HG03558 (cell line): ENCODE data around the gene TNS1.

Experiments
- ATAC-seq: cut with Tn5 transposase; IDR thresholded peaks from one replicate; pipeline ENCODE4 v1.9.1; 2021; ENCODE audit warnings: moderate number of reproducible peaks; ENCODE audit not compliant: unreplicated experiment; ENCODE audit errors: extremely low read depth

TNS1 gene

DNA sequence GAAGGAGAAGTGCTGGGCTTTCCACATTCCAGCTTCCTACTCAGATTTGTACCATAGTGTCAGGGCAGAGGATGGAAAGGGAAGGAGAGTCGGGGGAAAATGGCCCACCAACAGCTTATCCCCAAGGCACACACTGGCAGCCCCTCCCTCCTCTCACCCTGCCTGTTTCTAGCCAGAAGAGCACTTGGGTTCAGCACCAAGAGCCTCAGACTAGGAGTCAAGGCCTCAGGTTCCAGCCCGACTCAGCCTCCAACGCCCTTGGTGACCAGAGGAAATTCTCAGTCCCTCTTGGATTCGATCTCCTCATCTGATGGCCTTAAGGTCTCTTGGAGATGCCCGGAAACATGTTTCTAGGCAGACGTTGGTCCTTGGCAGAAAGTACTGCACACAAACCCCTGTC, 53.9 kb downstream of the TNS1 start:
- no peak for ATAC-seq

DNA sequence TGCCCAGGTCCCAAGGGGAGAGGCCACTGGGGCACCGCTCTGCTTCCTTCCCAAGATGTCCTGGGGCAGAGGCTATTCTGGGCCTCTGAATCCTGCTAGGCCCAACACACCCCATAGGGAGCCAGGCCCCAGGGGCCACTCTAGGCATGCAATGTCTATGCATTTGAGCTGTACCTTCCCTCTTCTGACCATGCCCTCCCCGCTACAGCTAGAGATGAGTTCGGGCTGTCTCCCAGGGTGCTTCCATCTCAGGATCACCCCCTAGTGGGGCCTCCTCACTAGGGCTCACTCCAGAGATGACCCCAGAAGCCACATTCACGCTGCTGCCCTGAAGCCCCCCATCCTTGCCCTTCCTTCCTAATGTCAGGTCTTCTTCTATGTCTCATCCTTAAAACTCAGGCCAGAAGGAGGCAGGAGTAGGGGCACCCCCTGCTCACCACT, 54.4 kb downstream of the TNS1 start:
- ATAC-seq: no peak

DNA sequence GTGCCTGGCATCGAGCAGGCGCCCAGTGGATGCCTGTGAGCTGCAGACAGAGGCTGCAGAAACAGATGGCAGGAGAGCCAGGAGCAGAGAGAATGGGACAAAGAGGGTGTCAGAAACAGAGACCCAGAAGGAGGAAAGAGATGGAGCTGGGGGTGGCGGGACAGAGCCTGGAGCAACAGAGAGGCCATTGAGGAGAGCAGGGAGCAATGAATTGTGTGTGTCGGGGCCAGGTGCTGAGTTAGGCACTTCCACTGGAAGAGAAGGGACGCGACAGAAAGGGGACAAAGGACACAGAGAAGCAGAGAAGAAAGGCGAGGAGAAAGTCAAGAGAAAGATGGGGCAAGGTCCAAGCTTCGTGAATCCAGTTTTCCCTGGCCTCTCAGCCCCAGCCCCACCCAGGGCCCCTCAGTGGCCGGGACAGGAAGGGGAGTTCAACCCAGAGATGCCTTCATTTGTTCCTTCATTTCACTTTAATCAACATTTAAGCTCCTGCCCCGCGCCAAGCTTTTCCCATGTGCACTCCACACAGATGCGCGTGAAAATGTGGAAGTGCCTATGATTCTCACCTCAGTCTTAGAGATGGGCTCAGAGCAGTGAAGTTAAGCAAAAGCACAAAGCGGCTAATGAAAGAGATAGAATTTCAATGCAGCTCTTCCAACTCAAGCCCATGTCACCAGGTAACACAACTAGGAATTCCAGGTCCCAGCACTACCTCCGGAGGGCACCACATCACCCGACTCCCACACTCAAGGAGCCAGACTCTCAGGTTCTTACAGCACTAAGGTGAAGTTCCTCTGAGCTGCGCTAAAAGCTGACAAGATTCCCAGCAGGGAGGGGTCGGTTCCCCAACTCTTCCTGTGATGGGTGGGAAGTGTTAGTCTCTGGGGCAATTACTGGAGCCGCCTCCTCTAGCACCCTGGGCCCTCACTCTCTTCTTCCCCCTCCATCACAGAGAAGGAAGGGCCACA, 55.1 kb downstream of the TNS1 start:
- ATAC-seq: no peak

DNA sequence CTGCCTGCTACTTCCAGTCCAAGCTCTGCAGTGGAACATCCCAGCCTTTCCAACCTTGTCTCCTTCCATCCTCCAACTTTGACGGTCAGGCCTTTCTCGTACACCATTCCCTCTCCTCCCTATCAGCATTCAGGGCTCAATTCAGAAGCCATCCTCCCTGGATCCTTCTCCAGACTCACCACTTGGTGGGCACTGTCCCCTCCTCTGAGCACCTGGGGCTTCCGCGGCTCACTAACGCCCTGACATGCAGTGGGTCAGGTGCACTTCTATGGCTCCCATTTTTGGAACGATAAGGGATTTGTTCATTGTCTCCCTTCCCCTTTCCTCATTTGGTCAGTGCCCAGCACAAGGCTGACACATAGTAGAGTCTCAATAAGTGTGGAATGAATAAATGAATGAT, 56.7 kb downstream of the TNS1 start:
- ATAC-seq: no peak

DNA sequence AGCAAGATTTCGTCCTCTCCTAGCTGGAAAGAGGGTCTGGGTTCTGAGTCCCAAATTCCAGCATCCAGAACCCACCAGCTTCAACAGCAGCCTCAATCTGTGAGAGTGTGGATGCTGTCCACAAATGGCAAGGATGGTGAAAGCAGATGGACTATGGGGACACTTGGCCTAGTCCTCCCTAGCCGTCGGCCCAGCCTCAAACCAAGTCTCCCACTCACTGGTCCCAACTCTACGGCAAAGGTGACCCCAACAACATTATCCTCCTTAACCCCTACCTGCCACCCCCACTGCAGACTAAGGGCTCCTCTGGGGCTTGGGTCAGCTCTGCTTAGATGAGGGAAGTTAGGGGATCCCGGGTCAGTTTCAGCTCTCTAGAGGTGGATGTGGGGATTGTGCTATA, 57.3 kb downstream of the TNS1 start:
- no peak for ATAC-seq

DNA sequence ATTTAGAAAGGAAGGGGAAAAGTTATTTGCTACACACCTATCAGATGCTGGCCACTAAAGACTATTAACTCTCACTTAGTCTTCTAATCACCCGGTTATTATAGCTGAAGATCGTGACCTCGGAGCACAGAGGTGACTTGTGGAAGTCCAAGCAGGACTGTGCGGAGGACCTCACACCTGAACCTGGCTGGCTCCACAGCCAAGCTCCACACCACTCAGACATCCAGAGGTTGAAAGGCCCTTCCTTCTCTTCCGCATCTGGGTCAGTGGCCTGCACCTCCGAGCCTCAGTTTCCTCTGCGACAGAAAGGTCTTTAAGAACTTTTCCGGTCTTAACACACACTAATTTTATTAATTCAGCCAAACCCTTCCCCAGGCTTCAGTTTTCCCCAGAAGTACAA, 57.9 kb downstream of the TNS1 start:
- no peak for ATAC-seq

DNA sequence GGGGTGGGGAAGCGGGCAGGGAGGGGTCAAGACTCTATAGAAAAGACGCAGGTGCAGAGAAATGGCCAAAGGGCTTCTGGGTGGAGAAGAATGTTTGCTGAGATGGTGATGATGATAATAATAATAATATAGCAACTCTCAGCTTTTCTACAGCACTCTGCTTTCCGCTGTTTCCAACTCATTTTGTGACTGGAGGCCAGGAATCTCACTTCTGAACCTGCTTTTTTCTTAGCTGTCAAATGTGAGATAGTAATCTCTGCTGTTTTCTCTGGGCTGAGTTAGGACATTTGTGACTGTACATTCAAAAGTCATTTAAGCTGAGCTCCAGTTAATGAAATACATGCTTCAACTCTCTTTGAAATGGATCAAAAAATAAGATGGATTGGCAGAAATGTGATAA, 58.4 kb downstream of the TNS1 start:
- ATAC-seq: no peak

DNA sequence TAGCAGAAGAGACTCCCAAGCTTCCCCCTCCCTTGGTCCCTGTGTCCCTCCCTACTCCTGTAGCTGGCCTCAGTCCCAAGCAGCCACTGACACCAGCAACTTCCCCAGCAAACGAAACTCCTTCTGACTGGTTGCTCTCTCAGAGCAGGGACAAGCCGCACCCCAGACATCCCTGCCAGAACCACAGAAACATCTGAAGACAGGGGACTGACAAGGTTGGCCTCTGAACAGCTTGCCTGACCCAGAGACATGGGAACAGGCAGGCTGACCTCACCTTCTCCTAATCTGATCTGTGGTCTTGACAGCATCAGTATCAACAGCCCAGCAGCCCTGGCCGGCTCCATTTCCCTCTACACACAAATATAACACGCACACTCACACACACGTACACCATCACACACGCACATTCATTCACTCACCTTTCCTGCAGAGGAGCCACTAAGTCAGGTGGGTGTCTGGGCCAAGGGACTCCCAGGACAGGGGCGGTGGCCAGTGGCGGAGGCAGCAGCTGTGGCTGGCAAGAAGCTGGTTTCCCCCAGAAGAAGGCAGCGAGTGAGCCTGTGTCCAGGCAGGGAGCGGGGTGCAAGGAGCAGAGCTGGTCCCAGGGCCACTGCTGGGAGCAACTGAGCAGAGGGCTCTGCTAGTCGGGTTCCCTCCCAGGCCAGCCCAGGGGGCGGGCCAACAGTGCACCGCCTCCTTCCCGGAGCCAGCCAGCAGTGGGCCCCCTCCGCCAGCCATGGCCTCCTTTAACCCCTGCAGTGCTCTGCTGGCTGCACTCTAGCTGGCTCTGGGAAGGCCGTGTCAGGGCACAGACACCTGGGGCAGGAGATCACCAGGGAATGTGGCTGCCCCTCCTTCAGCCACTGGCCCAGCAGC, 59.1 kb downstream of the TNS1 start:
- no peak for ATAC-seq

DNA sequence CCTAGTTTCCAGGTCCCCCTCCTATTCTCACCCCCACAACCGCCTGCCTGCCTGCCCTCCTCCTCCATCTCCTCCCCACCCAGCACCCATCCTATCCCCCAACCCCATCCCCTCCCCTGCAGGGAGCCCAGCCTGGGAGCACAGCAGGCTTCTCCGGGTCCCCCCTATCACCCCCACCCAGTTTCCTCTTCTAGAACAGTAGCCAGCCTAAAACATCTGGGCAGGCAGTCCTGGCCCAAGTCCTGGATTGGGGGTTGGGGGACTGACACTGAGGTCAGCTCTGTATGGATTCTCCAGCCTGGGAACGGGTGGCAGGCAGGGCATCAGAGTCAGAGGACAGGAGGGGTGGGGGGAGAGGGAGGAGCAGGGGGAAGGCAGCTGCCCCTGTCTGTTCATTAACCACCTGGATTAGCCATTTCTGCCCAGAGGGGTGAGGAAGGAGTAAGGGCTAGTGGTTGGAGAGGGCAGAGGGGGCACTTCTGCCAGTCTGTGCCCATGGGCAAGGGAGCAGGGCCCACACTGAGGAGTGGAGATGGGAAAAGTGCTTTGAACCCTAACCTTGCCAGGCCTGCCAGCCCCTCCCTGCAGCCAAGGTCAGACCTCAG, 60.0 kb downstream of the TNS1 start:
- ATAC-seq: no peak

DNA sequence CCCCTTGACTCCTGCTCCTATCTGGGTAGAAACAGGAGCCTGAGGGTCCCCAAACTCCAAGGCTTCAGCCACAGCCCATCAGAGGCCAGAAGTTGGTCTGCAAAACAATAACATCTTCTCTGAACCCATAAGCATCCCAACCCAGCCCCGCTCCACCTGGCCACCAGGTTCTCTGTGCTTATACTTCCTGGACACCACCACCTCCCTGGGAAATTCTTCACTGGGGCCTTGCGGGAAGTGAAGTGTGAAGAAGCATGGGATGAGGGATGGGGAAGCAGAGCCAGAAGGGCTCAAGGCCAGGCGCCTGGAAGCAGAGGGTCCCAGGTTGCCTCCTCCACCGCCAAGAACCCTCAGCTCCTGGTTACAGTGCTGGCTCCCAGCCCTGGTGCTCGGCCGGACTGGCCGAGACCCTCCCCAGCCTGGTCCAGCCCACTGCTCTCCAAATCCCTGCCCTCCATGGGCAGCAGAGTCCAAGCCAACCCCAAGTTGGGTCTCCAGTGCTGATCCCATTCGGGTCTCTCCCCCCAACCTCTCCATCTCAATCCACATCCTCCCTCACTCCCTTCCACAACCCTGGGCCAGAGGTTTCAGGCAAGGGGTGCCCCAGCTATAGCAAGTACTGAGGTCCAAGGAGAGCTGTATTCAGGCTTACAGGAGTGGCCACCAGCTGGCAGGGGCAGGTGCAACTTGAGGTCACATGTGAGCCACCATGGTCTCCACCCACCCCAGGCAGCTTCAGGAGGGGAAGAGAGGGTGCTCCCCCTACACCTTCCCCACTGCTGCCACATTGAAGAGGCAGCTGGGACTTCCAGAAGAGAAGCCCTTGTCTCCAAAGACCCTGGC, 60.7 kb downstream of the TNS1 start:
- ATAC-seq: no peak

DNA sequence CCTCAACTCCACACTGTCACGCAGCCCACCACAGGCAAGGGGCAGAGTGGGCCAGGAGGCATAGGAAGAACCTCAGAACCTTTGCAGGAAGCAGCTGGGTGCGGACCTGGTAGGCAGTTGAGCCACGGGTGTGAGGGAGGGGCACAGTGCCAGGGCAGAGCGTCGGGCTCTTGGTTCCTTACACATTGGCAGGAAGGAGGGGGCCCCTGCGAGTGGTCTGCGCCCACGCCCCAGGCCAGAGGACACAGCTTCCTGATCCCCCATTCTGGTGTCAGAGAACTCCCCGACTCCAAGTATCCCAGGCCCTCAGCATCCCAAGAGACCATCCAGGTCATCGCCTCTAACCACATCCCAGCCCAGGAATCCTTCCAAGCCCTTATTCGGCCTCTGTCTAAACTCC, 61.5 kb downstream of the TNS1 start:
- no peak for ATAC-seq

DNA sequence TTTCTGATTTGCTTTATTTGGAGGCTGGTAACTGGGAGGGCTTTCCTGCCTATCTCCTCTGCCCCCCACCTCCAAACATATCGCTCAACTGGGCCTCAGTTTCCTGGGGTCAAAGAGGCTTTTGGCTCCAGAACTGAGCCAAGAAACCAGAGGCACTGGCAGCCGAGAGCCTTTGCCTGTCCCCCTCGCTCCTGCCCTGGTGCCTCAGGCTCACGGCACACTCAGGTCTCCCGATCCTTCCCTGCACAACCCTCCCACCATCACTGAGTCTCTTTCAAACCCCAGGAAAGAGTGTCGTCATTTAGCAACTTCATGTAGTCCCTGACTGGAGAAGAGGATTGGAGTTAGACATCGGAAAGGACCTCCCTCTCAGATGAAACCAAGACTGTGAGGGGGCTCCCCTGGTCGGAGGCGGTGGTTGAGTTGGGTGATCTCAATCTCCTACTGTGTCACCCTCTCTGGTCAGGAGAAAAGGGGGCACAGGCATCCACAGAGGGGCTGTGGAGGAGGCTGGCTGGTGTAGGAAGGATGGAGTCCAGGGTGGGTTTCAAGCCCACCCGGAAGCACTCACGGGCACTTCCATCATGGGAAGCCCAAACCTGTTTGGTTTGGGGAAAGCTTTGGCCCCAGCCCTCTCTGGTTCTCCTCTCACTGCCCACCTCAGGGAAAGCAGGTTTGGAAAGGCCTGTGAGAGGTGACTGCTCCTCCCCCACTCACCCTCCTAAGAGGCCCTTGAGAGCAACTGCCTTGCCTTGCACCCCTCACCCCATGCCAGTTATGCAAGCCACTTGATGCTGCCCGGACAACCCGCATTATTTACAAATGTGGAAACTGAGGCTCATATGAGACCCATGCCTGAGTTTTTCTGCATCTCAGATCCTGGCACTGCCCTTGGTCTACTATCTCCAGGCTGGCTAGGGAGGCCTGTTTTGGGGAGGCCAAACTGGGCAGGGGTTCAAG, 62.3 kb downstream of the TNS1 start:
- no peak for ATAC-seq

DNA sequence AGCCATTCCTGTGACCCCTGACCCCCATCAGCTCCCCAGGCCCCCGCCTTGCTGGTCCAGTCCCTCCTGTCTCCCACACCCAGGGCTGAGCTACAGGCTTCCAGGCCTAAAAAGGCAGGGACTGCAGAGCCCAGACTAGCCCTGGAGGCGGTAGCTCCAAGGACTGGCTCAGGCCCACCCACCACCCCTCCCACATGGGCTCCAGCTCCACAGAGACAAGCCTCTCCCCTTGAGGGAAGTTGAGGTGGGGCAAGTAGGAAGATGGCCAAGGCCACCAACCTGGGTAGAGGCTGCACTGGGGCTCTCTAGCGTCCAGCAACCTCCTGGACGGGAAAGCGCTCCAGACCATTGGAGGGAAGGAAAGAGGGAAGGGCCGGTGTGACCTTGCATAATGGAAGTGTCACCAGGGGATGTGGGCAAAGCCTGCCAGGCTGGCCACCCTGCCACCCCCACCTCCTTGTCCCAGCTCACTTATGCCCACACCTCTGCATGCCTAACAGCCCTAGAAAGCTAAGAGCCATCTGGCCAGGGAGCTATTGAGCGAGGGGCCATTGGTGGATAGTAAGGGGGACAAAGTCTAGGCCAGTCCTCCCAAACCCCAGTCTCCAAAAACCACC, 63.1 kb downstream of the TNS1 start:
- no peak for ATAC-seq

DNA sequence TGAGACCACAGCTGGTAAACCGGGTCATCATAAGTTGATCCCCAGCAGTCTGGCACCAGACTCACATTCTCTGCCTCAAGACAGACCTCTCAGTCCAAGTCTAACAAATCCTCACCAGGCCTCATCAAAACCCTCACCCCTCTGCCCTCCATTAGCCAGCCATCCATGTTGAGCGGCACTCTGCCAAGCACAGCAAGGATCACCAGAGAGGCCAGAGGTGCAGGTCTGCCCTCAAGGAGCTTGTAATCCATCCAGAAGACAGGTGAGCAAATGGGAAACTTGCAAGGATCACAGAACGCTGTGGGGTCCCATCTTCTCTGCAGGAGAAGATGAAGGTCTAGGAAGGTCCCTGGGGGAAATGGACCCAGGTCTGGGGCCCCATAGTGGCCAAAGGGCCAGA, 63.6 kb downstream of the TNS1 start:
- ATAC-seq: no peak

DNA sequence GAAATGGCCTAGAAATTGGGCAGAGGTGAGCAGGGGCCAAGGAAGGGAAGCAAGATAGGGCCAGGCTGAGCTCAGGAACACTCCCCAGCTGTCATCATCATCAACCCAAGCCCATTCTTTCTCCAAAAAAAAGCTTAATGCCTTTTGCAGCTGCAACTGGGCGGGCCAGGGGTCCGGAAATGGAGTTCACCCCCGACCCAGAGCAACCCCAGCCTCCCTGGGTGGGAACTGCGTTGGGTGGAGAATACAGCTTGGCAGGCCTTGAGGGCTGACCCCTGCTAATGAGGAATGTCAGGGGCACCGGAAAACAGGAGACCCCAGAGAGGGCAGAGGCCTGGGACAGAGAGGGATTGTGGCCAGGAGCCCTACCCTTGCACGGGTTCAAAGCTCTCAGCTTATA, 64.8 kb downstream of the TNS1 start:
- ATAC-seq: no peak

DNA sequence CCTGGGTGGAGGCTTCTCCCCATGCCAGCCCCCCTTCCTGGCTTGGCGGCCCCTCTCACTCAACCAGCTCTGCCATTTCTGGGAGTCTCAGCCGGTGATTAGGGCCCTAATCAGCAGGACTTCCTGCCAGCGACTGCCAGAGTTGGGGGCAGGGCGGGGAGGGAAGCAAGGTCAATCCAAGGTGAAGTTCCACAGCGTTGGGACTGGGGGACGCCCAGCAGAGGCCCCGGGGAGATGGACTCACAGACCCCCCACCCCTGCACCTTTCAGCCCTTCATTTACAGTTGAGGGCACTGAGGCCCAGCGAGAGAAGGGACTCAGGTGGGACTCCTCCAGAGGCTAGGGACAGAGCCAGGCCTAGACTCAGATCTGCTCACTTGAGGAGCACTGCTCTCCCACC, 65.3 kb downstream of the TNS1 start:
- ATAC-seq: no peak

DNA sequence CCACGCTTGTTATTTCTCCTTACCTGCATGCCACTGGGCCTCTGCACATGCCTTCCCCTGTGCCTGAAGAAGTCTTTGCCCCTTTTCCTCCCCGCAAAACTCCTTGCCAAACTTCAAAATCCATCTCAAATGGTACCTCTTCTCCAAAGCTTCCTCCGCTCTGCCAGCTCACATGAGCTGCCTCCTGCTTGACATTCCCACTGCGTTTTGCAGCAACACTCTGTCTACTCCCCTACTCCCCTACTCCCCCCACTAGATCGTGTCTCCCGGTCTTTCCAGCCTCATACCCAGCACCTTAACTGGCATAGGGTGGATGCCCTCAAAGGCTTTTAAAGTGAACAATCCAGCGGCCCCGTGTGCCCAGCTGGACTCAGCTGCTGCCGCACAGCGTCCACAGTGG, 65.8 kb downstream of the TNS1 start:
- ATAC-seq: no peak

DNA sequence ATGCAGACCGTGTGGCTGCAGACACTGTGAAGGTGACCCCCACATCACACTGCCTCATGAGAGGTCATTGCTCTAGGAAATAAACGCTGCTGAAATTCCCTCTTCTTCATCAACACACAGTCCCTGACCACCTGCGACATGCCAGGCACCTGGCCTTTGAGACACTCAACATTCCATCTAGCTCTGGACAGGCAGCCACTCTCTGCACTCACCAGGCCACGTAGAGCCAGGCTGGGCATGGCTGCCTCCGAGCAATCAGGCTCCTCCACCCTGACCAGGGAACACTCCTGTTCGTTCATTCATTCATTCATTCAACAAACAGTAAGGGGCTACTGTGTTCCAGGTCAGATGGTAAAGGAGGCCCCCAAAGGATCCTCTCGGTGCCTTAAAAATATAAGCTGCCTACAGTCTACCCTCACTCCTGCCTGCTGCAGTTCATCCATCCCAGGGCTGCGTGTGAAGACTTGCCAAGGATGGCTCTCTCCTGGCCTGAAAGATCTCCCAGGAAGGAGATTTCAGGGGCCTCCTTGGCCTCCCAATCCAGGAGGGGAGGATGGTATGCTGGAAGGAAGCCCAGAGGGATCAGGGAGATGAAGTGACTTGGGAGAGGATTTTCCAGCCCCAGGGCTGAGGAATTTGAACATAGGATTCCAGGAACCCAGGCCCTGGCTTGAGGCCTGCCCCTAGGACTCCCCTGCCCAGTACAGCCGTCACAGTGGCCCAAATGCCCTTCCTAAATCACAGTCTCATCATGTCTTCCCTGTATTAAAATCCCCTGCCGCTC, 66.7 kb downstream of the TNS1 start:
- no peak for ATAC-seq
